ENCODE results near the gene FGD5.

The FGD5 gene

GRCh38 chr3:14871456-14872200 lies 52.9 kb downstream of the FGD5 start:
- no peaks in the 10 kb centered on the region for H3K4me1 Mint-ChIP-seq
- H3K4me3 Mint-ChIP-seq, result no peak overlapping the region
- no peak for DNase-seq (ENCODE audit: low spot score in 2 of 2)
- H3K27ac Mint-ChIP-seq (ENCODE audit: low read depth), result no peak overlapping the region
- H3K36me3 Mint-ChIP-seq (ENCODE audit: insufficient read depth), result no peaks in the 10 kb centered on the region
- no peak for ATAC-seq (replicated peaks; ENCODE audit: extremely low read depth, poor library complexity, severe bottlenecking)
- no peaks in the 10 kb centered on the region for H3K9me3 Mint-ChIP-seq
- H3K27me3 Mint-ChIP-seq, result peaks cover 61% of the 10 kb centered on the region

- no peak for DNase-seq (ENCODE audit: low spot score in 2 of 2)
- H3K27ac Mint-ChIP-seq (ENCODE audit: low read depth), result no peak overlapping the region
- no peak for ATAC-seq (replicated peaks; ENCODE audit: extremely low read depth, poor library complexity, severe bottlenecking)
- H3K4me3 Mint-ChIP-seq, result no peak overlapping the region
- H3K27me3 Mint-ChIP-seq, result peaks cover 50% of the 10 kb centered on the region
- H3K4me1 Mint-ChIP-seq, result no peaks in the 10 kb centered on the region
- no peaks in the 10 kb centered on the region for H3K9me3 Mint-ChIP-seq
- no peaks in the 10 kb centered on the region for H3K36me3 Mint-ChIP-seq (ENCODE audit: insufficient read depth)
Observed at GRCh38 chr3:14872706-14873105, 53.9 kb downstream of the FGD5 start.

- H3K9me3 Mint-ChIP-seq, result no peaks in the 10 kb centered on the region
- H3K36me3 Mint-ChIP-seq (ENCODE audit: insufficient read depth), result peaks cover 2% of the 10 kb centered on the region
- ATAC-seq (replicated peaks; ENCODE audit: extremely low read depth, poor library complexity, severe bottlenecking) (no peak), DNase-seq (ENCODE audit: low spot score in 2 of 2) (no peak)
- peaks cover 40% of the 10 kb centered on the region for H3K27me3 Mint-ChIP-seq
- H3K27ac Mint-ChIP-seq (ENCODE audit: low read depth), result no peak overlapping the region
- H3K4me3 Mint-ChIP-seq, result no peak overlapping the region
- no peaks in the 10 kb centered on the region for H3K4me1 Mint-ChIP-seq
Observed at GRCh38 chr3:14874784-14875183, 56.0 kb downstream of the FGD5 start.

- Mint-ChIP-seq H3K27me3 (peaks cover 35% of the 10 kb centered on the region), H3K4me1 (peaks cover under 1% of the 10 kb centered on the region), H3K27ac (ENCODE audit: low read depth) (no peak overlapping the region), H3K4me3 (no peak overlapping the region), H3K36me3 (ENCODE audit: insufficient read depth) (peaks cover 2% of the 10 kb centered on the region), H3K9me3 (no peaks in the 10 kb centered on the region)
- DNase-seq (ENCODE audit: low spot score in 2 of 2), result no peak
- no peak for ATAC-seq (replicated peaks; ENCODE audit: extremely low read depth, poor library complexity, severe bottlenecking)
Observed at GRCh38 chr3:14875411-14876175, 56.8 kb downstream of the FGD5 start.

GRCh38 chr3:14876921-14877333 lies 58.2 kb downstream of the FGD5 start:
- no peak for DNase-seq (ENCODE audit: low spot score in 2 of 2)

GRCh38 chr3:14877469-14877868 lies 58.7 kb downstream of the FGD5 start:
- H3K9me3 Mint-ChIP-seq, result no peaks in the 10 kb centered on the region
- no peak overlapping the region for H3K4me3 Mint-ChIP-seq
- H3K36me3 Mint-ChIP-seq (ENCODE audit: insufficient read depth), result peaks cover 2% of the 10 kb centered on the region
- no peak for ATAC-seq (replicated peaks; ENCODE audit: extremely low read depth, poor library complexity, severe bottlenecking)
- no peak for DNase-seq (ENCODE audit: low spot score in 2 of 2)
- H3K27ac Mint-ChIP-seq (ENCODE audit: low read depth), result no peak overlapping the region
- peaks cover 30% of the 10 kb centered on the region for H3K27me3 Mint-ChIP-seq
- peaks cover 7% of the 10 kb centered on the region for H3K4me1 Mint-ChIP-seq

More at GRCh38 chr3:14876921-14877333, 58.2 kb downstream of the FGD5 start:
- peaks cover 2% of the 10 kb centered on the region for H3K36me3 Mint-ChIP-seq (ENCODE audit: insufficient read depth)
- no peak for ATAC-seq (replicated peaks; ENCODE audit: extremely low read depth, poor library complexity, severe bottlenecking)
- H3K4me1 Mint-ChIP-seq, result peaks cover 7% of the 10 kb centered on the region
- H3K27ac Mint-ChIP-seq (ENCODE audit: low read depth), result no peak overlapping the region
- H3K4me3 Mint-ChIP-seq, result no peak overlapping the region
- no peaks in the 10 kb centered on the region for H3K9me3 Mint-ChIP-seq
- H3K27me3 Mint-ChIP-seq, result peaks cover 30% of the 10 kb centered on the region

GRCh38 chr3:14879211-14879874 lies 60.6 kb downstream of the FGD5 start:
- Mint-ChIP-seq H3K4me3 (no peak overlapping the region), H3K4me1 (peaks cover 7% of the 10 kb centered on the region)
- no peak for DNase-seq (ENCODE audit: low spot score in 2 of 2)

GRCh38 chr3:14880447-14881106 lies 61.8 kb downstream of the FGD5 start:
- peaks cover 13% of the 10 kb centered on the region for H3K4me1 Mint-ChIP-seq
- DNase-seq (ENCODE audit: low spot score in 2 of 2) (no peak), ATAC-seq (replicated peaks; ENCODE audit: extremely low read depth, poor library complexity, severe bottlenecking) (no peak)
- peaks cover 39% of the 10 kb centered on the region for H3K27me3 Mint-ChIP-seq
- no peak overlapping the region for H3K27ac Mint-ChIP-seq (ENCODE audit: low read depth)
- H3K4me3 Mint-ChIP-seq, result no peak overlapping the region
- no peaks in the 10 kb centered on the region for H3K9me3 Mint-ChIP-seq
- peaks cover 2% of the 10 kb centered on the region for H3K36me3 Mint-ChIP-seq (ENCODE audit: insufficient read depth)

More at GRCh38 chr3:14879211-14879874, 60.6 kb downstream of the FGD5 start:
- peaks cover 36% of the 10 kb centered on the region for H3K27me3 Mint-ChIP-seq
- H3K27ac Mint-ChIP-seq (ENCODE audit: low read depth), result no peak overlapping the region
- H3K36me3 Mint-ChIP-seq (ENCODE audit: insufficient read depth), result peaks cover 2% of the 10 kb centered on the region
- no peak for ATAC-seq (replicated peaks; ENCODE audit: extremely low read depth, poor library complexity, severe bottlenecking)
- no peaks in the 10 kb centered on the region for H3K9me3 Mint-ChIP-seq

GRCh38 chr3:14883226-14883625 lies 64.5 kb downstream of the FGD5 start:
- Mint-ChIP-seq H3K27ac (ENCODE audit: low read depth) (no peak overlapping the region), H3K4me1 (peaks cover 13% of the 10 kb centered on the region), H3K4me3 (no peak overlapping the region), H3K36me3 (ENCODE audit: insufficient read depth) (peaks cover 2% of the 10 kb centered on the region), H3K27me3 (peaks cover 52% of the 10 kb centered on the region), H3K9me3 (no peaks in the 10 kb centered on the region)
- DNase-seq (ENCODE audit: low spot score in 2 of 2), result no peak
- ATAC-seq (replicated peaks; ENCODE audit: extremely low read depth, poor library complexity, severe bottlenecking), result no peak

GRCh38 chr3:14884665-14885064 lies 65.9 kb downstream of the FGD5 start:
- Mint-ChIP-seq H3K27ac (ENCODE audit: low read depth) (no peak overlapping the region), H3K27me3 (peaks cover 45% of the 10 kb centered on the region), H3K9me3 (no peaks in the 10 kb centered on the region), H3K36me3 (ENCODE audit: insufficient read depth) (no peaks in the 10 kb centered on the region), H3K4me1 (peaks cover 13% of the 10 kb centered on the region), H3K4me3 (no peak overlapping the region)
- DNase-seq (ENCODE audit: low spot score in 2 of 2), result no peak
- no peak for ATAC-seq (replicated peaks; ENCODE audit: extremely low read depth, poor library complexity, severe bottlenecking)

GRCh38 chr3:14885307-14885706 lies 66.5 kb downstream of the FGD5 start:
- Mint-ChIP-seq H3K4me1 (peaks cover 13% of the 10 kb centered on the region), H3K27me3 (peaks cover 48% of the 10 kb centered on the region), H3K9me3 (no peaks in the 10 kb centered on the region), H3K36me3 (ENCODE audit: insufficient read depth) (no peaks in the 10 kb centered on the region), H3K27ac (ENCODE audit: low read depth) (no peak overlapping the region), H3K4me3 (no peak overlapping the region)
- DNase-seq (ENCODE audit: low spot score in 2 of 2) (no peak), ATAC-seq (replicated peaks; ENCODE audit: extremely low read depth, poor library complexity, severe bottlenecking) (no peak)

GRCh38 chr3:14886101-14886500 lies 67.3 kb downstream of the FGD5 start:
- Mint-ChIP-seq H3K4me1 (peaks cover 7% of the 10 kb centered on the region), H3K27me3 (peaks cover 48% of the 10 kb centered on the region)

More at GRCh38 chr3:14886101-14886500, 67.3 kb downstream of the FGD5 start:
- Mint-ChIP-seq H3K9me3 (no peaks in the 10 kb centered on the region), H3K4me3 (no peak overlapping the region), H3K36me3 (ENCODE audit: insufficient read depth) (no peaks in the 10 kb centered on the region), H3K27ac (ENCODE audit: low read depth) (no peak overlapping the region)
- no peak for DNase-seq (ENCODE audit: low spot score in 2 of 2)
- ATAC-seq (replicated peaks; ENCODE audit: extremely low read depth, poor library complexity, severe bottlenecking), result no peak
